Peyer's patch (tissue), 4 donors: ENCODE measurements around the gene RPS6KA6.

Experiments used
- CTCF ChIP-seq, 6 experiments: fragments of 450-650 bp in 4 of 6; fragments of 200-600 bp in 2 of 6; sonication (generic) in 1 of 6; IDR thresholded peaks; one replicate each; pipeline ENCODE4 v1.5.1; 2017 to 2019; ENCODE audit warnings: antibody characterized with exemption in 6 of 6, mild to moderate bottlenecking in 3 of 6, moderate library complexity in 1 of 6
- POLR2A ChIP-seq, 2 donors: fragments of 450-650 bp; IDR thresholded peaks; one replicate each; pipeline ENCODE4 v1.5.1; 2017; ENCODE audit warnings: antibody characterized with exemption in 2 of 2, mild to moderate bottlenecking in 2 of 2, moderate library complexity in 2 of 2

GRCh38 chrX:84161641-84162040, 26.4 kb downstream of the RPS6KA6 start:
- TF ChIP-seq POLR2A (IDR thresholded peaks at IDR 0.05) (no peak), CTCF (IDR thresholded peaks at IDR 0.05) (no peak)
